ENCODE data around the gene RO60. TPM values are rescaled to one million over a fixed set of nuclear protein-coding genes. Genes with fewer than 3 reads are reported as not detected.

Gene RO60
- polyA plus RNA-seq, 1 donor from 2014 or later, result 36.7 TPM

GRCh38 chr1:193014400-193014799, 45.0 kb upstream of the RO60 start:
- Histone ChIP-seq H3K36me3 (ENCODE audit: insufficient read depth, low read length) (no peaks in the 10 kb centered on the region), H3K9me2 (ENCODE audit: insufficient read depth, low read length) (no peaks in the 10 kb centered on the region), H3K79me2 (replicated peaks; ENCODE audit: insufficient read depth, low read length) (no peaks in the 10 kb centered on the region), H4K20me1 (ENCODE audit: insufficient read depth) (no peaks in the 10 kb centered on the region), H3K9ac (ENCODE audit: low read length) (no peak overlapping the region), H2AFZ (ENCODE audit: low read depth, low read length) (no peak overlapping the region), H3K27me3 (ENCODE audit: insufficient read depth, low read depth, low read length) (no peaks in the 10 kb centered on the region), H3F3A (ENCODE audit: insufficient read depth, low read length, poor library complexity, severe bottlenecking) (no peaks in the 10 kb centered on the region), H3K4me3 (ENCODE audit: low read length) (no peak overlapping the region), H3K27ac (ENCODE audit: low read length) (no peak overlapping the region), H3K4me2 (ENCODE audit: low read length) (no peak overlapping the region), H3K9me3 (ENCODE audit: low read length) (no peaks in the 10 kb centered on the region)
- TF ChIP-seq POLR2AphosphoS5 (IDR thresholded peaks at IDR 0.05), result no peak
- no peak for TF ChIP-seq REST (IDR thresholded peaks at IDR 0.05; ENCODE audit: borderline replicate concordance)
- no peak for TF ChIP-seq CTCF (IDR thresholded peaks at IDR 0.05; ENCODE audit: poor library complexity, severe bottlenecking)
- TF ChIP-seq RAD21 (conservative IDR thresholded peaks at IDR 0.05), result no peak
- TF ChIP-seq MXI1 (conservative IDR thresholded peaks at IDR 0.05; ENCODE audit: poor library complexity, severe bottlenecking), result no peak
- TF ChIP-seq EZH2 (IDR thresholded peaks at IDR 0.05; ENCODE audit: borderline replicate concordance, insufficient read depth, low read length, poor library complexity, severe bottlenecking), result no peak

GRCh38 chr1:193016788-193017187, 42.6 kb upstream of the RO60 start:
- H3K27me3 ChIP-seq (ENCODE audit: insufficient read depth, low read depth, low read length), result no peaks in the 10 kb centered on the region
- H3K79me2 ChIP-seq (replicated peaks; ENCODE audit: insufficient read depth, low read length), result no peaks in the 10 kb centered on the region
- no peaks in the 10 kb centered on the region for H3K9me2 ChIP-seq (ENCODE audit: insufficient read depth, low read length)
- H3K4me2 ChIP-seq (ENCODE audit: low read length), result no peak overlapping the region
- H3K4me3 ChIP-seq (ENCODE audit: low read length), result no peak overlapping the region
- no peaks in the 10 kb centered on the region for H3F3A ChIP-seq (ENCODE audit: insufficient read depth, low read length, poor library complexity, severe bottlenecking)
- H3K9ac ChIP-seq (ENCODE audit: low read length), result no peak overlapping the region
- no peaks in the 10 kb centered on the region for H3K36me3 ChIP-seq (ENCODE audit: insufficient read depth, low read length)
- no peak overlapping the region for H2AFZ ChIP-seq (ENCODE audit: low read depth, low read length)
- no peaks in the 10 kb centered on the region for H3K9me3 ChIP-seq (ENCODE audit: low read length)
- TF ChIP-seq POLR2AphosphoS5 (IDR thresholded peaks at IDR 0.05), result no peak
- no peak for TF ChIP-seq RAD21 (conservative IDR thresholded peaks at IDR 0.05)
- no peak for TF ChIP-seq SMC3 (conservative IDR thresholded peaks at IDR 0.05; ENCODE audit: poor library complexity)
- TF ChIP-seq MXI1 (conservative IDR thresholded peaks at IDR 0.05; ENCODE audit: poor library complexity, severe bottlenecking), result no peak
- TF ChIP-seq EZH2 (IDR thresholded peaks at IDR 0.05; ENCODE audit: borderline replicate concordance, insufficient read depth, low read length, poor library complexity, severe bottlenecking), result no peak
- no peak for TF ChIP-seq TAF1 (IDR thresholded peaks at IDR 0.05; ENCODE audit: low read depth)
- TF ChIP-seq CTCF (IDR thresholded peaks at IDR 0.05; ENCODE audit: poor library complexity, severe bottlenecking), result no peak
- TF ChIP-seq REST (IDR thresholded peaks at IDR 0.05; ENCODE audit: borderline replicate concordance), result no peak
- no peak for TF ChIP-seq EP300 (conservative IDR thresholded peaks at IDR 0.05; ENCODE audit: poor library complexity, severe bottlenecking)
- no peak overlapping the region for H3K27ac ChIP-seq (ENCODE audit: low read length)
- H4K20me1 ChIP-seq (ENCODE audit: insufficient read depth), result no peaks in the 10 kb centered on the region
